ENCODE data around the gene KDM2B.

KDM2B gene

DNA sequence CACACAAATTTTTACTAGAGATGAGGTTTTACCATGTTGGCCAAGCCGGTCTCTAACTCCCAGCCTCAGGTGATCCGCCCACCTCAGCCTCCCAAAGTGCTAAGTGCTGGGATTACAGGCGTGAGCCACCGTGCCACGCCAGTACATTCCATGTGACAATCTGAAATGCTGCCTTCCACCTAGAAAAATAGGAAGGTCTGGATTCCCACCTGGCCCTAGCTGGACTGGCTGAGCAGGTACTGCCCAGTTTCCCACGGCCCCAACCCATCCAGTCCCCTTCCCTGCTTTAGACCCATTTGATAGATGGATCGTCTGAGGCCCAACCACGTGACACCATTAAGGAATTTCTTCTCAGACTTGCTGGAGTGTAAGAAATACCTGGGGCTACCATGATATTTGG is 55.4 kb downstream of the KDM2B start:
- DNase-seq, result no peak

DNA sequence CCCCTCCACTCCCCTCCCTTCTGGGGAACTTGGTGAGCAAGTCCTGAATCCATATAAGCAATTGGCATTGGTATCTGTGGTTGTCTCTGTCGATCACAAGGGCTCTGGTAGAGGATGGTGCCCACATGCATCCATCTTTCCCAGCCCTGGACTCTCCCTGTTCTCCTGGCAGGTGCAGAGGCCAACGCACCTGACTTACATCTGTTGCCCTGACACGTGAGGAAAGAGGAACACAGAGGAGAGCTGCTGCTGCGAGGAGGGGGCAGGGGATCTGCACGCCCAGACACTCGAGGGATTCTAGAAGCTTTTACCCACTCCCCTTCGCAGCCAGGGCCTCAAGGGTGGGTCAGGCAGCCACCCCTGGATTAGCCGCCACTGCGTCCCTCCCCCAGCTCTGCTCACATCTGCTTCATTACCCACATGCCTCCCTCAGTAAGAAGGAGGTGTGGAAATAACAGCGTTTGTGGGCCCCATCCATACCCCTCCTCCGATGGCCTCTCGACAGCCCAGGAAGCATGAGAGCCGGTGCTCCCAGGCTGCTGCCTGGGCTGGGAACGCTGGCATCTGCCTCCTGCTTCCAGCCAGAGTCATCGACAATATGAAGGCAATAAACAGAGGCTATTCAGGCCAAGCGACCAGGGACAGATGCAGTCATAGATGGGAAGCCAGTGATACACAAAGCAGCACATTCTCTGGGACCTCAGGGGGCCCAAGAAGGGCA is 56.5 kb downstream of the KDM2B start:
- DNase-seq, result no peak

DNA sequence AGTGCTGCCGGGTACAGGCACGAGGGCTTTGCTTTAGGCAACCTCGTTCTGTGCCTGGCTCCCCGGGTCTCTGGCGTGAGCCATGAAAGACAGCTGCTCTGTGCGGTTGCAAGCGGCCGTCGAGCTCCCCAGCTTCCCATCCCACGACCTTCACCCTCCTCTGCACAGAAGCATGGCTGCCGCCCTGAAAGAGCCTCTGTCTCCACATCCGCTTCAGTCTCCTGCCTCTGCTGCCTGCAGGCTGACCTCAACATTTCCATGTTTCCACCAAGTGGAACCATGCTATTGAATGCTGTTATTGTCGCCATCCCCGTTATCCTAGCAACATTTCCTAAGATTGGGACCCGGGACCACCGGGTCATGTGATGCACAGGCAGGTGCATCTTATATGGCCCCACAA is 57.1 kb downstream of the KDM2B start:
- DNase-seq, result no peak

DNA sequence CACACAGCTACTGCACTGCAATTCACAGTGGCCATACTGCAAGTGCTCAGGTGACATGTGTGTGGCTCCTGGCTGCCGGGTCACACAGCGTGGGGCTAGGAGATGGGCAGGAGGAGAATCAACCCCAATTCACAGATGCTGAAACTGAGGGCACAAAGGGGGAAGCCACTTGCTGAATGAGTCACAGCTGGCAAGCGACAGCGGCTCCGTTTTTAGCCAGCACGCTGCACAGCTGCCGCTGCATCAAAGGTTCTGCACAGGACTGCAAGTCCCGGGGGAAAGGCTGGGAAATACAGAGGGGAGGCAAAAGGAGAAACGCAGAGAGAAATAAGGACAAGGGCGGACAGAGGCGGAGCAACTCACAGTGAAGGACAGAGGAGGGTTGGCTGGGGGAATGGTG is 57.9 kb downstream of the KDM2B start:
- no peak for DNase-seq

DNA sequence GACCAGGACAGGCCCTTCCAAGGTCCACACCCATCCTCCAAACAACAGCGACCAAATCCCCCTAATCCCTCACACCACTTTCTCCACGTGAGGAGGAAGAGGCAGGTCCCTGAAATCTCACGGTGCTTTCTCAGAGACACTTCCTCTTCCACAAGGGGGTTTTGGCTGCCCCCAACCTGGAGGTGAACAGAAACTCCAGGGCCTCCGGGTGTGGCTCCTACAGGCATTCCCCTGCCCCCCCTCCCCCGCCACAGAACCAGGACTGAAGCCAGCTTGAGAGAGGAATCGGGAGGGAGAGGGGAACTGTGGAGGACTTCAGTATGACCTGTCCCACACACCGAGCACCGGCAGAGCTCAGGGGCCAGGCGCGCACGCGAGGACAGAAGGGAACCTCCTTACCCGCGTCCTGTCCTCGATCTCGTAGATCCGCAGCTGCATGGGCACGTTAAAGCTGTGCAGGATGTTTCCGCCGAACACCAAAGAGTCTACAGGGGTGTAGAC is 60.2 kb downstream of the KDM2B start:
- no peak for DNase-seq

DNA sequence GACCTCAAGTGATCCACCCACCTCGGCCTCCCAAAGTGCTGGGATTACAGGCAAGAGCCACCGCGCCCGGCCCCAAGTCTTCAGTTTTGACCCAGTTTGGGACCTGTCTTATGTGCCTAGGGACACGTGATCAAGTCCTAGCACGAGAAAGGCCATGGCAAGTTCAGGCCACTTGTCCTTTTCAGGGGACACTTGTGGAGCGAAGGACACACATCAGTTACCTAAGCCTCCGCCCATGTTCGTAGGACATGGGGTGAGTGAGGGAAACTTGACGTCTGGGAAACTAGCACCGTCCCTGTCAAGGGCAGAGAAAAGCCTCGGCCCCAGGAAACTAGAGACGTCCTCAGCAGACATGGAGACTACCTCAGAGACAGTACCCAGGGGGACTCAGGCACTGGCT is 60.7 kb downstream of the KDM2B start:
- no peak for DNase-seq

DNA sequence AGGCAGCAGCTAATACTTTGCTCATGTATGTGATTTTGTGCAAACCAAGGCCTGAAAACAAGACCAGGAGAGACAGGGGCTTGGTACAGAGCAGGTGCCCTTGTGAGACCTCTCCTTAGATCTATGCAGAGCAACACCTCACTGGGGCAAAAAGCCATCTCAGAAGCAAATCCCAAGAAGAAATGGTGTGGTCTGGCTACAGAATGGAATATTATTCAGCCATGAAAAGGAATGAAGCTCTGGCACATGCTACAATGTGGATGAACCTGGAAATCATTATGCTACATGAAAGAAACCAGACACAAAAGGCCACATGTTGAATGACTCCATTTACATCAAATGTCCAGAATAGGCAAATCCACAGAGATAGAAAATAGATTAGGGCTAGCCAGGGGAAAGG is 61.6 kb downstream of the KDM2B start:
- no peak for DNase-seq

DNA sequence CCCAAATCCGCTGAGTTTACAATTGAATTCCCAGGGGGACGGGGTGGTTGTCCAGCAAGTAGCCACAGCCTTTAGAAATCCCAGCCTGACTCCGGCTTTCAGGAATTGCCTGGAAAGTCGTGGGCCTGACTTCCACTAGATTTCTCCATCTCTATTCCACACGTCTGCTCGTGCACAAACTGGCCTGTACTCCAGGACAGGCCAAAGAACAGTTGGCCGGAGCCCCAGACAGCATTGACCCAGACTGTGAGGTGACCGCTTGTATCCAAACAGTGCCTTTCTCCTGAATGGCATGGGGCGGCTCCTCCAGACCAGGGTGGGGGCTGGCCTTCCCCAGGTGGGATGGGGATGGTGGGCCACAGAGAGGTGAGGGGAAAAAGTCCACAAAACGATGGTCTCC is 62.2 kb downstream of the KDM2B start:
- no peak for DNase-seq

DNA sequence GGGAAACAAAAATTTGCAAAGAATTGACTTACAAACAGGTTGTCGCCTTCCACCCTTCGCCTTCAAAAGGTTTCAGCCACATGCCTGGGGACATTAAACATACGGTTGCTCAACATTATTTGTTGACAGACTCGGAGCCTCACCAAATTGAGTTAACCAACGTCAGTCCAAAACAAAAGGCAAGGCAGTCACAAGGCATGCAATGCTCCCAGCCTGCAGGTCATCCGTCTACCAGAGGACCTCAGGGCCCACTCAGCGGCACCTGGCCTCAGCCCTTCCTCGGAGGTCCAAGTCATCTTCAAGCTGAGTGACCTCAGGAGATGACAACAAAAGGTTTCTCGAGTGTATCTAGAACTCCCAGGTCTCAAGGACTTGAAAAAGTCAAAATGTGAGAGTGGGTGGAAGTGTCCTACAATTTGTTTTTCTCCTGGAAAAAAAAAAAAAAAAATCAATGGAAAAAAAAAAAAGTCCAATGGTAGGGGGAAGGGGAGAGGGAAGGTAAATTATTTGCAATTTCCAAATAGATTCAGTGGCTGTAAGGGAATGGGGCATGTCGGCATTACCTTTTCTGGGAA is 64.3 kb downstream of the KDM2B start:
- no peak for DNase-seq

DNA sequence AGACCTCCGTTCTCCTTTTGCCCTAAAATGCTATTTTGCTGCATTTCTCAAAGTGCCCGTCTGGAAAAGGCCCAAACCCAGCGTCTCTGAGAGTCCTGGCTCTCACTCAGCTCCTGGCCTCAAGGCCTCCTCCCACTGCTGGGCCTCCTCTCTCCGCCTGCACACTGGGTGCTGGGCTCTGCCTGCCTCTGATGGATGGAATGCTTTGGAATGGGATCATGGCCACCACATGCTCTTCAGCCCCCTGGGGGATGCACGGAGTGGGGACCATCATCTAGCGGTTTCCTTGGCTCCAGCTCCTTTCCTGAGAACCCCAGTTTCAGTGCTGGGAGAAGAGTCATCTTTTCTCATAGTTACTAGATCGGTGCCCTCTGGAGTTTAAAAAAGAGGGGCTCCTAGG is 65.2 kb downstream of the KDM2B start:
- DNase-seq, result no peak

DNA sequence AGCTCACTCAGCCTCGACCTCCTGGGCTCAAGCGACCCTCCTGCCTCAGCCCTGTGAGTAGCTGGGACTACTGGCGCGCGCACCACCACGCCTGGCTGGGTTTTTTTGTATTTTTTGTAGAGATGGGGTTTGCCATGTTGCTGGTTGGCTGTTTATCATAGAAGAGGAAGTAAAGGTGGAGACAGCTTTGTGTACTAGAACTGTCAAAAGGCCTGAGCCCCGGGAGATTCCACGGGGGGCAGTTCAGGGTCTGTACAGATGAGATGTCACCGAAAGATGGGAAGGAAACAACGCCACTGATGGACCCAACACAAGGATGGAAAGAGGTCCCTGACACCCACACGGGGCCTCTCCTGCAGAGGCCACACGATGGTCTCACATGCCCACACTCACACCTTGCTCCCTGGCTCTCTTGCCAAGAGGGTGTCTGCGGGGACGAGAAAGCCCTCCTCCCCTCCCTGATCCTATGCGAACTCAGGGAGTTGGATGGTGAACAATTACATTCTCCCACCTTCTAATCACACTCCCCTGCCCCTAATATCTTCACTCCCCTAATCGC is 66.6 kb downstream of the KDM2B start:
- DNase-seq, result no peak

DNA sequence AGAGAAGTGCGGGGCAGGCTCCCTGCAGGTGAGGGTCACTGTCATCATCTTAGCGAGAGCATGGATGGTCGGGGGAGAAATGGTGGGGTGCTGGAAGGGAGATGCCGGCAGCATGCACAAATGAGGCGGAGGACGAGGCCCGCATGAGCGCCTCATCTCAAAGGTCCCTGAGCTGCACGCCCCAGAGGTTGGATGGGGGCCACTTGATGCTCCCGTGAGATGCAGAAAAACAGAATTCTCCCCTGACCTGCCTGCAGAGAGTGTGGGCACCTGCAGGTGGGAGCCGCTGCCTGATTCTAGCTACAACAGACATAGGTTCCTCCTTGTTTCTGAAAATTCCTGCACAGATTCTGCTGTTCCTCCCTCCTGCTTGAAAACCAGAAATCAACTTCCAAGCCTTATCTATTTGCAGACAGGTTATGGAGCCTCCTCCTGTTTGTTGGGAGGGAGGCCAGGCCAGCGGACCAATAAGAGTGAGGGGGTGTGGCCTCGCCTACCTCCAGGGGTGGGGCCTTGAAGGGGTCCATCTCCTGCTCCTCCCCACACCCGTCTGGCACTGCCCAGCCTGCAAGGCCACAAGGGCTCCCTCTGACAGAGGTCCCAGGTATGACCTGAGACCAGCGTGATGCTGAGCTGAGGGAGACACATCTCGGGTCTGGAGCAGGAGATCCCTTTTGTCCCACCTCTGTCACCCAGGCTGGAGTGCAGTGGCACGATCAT is 67.2 kb downstream of the KDM2B start:
- no peak for DNase-seq

DNA sequence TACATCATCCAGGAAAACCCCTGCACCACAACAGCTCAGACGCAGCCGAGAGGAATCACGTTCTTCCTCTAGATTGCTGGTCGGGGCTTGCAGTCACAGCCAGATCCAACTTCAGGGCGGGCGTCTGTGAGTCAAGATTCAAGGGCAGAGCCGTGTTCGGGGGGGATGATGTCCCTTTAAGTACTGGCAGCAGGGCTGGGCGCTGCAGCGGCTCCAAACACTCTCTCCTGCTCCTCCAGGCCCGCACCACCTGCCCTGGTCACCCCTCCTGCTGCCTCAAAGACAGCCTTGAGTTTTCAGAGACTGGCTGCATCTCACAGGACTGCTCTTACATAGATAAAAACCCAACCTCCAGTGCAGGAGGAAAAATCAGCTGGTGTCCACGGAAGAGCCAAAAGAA is 68.3 kb downstream of the KDM2B start:
- no peak for DNase-seq

DNA sequence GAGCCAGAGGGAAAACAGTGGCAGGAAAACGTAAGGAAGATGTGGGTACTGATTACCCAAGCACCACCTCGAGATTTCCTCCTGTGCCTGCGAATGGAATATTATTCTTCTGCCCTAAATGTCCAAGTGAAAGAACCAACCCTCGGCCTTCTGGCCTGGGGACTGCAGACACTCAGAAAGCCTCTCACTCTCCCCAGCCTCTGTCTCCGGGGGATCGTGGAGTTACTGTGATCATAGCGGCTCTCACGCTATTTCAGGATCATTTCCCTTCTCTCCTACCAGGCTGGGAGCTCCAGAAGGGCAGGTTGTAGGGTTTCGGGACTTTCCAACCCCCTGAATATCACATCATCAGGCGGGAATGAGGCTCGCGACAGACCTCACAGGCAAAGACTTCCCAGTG is 68.9 kb downstream of the KDM2B start:
- no peak for DNase-seq

DNA sequence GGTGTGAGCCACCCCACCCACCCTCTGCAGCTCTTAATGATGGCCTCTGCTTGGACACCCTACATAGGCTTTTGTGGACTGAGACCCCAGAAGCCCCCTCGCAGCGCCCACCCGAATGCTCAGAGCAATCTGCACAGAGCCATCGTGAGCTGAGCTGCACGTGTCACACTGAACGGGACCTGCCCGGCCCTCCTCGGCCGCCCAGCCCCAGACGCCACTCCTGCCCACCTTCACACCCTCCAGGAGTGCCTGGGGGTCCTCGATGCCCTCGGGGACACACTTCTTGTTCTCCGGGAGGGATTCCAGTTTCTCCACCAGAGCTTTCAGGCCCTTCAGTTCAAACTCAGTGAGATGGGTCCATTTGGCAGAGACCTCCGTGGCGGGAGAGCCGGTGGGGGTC is 71.5 kb downstream of the KDM2B start:
- no peak for DNase-seq

DNA sequence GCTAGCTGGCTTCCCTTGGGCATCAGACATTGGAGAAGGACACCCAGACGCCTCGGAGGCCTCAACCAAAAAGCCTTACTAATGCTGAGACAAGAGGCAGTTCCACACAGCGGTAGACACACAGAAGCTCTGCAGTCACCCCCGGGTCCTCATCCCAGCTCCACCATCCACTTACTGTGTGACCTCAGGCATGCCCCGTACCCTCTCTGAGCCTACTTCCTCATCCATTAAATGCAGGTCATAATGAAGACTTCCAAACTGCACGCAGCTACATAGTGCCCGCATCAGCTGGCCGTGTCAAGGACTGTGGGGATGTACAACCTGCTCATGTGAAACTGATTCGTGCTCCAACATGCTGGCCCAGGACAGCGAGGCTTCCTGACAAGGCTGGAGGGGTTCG is 72.3 kb downstream of the KDM2B start:
- DNase-seq, result no peak

DNA sequence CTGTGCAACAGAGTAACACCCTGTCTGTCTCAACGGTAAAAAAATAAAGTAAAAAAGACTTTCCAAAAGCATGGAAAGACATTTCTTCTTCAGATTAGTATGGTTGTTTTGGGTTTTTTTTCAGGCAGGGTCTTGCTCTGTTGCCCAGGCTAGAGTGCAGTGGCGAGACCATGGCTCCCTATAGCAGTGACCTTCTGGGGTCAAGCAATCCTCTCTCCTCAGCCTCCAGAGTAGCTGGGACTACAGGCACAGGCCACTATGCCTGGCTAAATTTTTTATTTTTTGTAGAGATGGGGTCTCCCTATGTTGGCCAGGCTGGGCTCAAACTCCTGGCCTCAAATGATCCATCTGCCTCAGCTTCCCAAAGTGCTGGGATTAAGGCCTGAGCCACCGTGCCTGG is 72.8 kb downstream of the KDM2B start:
- DNase-seq, result no peak

DNA sequence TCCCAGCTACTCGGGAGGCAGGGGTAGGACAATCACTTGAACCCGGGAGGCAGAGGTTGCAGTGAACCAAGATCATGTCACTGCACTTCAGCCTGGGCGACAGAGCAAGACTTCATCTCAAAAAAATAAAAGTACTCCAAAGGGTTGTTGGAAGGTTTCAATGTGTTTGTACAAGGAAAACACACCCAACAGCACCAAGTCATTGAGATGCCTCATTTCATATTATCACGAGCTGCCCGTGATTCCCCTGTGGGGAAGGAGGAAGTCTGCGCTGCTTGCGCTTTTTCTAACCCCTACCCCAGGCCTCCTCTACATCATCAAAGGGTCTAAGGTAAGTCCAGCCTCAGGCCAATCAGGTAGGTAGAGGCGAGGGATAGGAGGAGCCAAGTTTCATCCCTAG is 73.6 kb downstream of the KDM2B start:
- DNase-seq, result no peak

DNA sequence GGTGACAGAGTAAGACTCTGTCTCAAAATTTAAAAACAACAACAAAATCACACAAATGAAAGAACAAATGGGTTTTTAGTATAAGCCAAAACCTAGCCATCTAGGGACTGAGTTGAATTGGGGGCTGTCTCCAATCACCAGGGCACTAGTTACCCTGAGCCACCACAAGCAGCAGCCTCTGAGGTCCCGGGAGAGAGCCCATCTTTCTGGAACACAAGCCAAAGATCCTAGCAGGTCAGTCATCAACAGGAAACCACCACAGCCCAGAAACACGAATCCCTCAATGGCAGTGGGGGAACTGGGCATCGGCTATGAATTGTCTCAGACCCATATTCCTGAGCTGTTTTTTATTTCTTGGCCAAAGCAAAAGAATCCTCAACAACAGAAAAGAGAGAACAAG is 75.3 kb downstream of the KDM2B start:
- DNase-seq, result no peak

DNA sequence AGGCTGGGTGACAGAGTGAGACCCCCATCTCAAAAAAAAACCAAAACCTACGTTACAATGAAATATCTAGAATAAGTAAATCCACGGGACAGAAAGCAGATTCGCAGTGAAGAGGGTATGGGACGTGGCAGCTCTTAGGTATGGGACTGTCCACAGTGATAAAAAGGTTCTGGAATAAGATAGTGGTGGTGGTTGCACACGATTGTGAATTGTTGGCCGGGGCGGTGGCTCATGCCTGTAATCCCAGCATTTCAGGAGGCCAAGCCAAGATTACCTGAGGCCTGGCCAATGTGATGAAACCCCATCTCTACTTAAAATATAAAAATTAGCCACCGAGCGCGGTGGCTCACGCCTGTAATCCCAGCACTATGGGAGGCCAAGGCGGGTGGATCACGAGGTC is 76.3 kb downstream of the KDM2B start:
- DNase-seq, result no peak

DNA sequence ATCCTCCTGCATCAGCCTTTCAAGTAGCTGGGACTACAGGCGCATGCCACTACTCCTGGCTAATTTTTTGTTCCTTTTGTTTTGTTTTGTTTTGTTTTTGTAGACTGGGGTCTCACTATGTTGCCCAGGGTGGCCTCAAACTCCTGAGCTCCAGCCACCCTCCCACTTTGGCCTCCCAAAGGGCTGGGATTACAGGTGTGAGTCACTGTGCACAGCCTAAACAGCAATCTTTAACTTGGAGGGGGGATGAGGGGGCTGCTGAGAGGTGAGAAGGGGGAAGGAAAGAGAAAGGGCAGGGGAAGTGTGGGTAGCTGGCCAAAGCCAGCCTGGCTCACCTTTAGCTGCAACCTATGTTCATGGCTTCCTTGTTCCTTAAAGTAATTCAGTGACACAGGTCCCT is 77.4 kb downstream of the KDM2B start:
- no peak for DNase-seq

DNA sequence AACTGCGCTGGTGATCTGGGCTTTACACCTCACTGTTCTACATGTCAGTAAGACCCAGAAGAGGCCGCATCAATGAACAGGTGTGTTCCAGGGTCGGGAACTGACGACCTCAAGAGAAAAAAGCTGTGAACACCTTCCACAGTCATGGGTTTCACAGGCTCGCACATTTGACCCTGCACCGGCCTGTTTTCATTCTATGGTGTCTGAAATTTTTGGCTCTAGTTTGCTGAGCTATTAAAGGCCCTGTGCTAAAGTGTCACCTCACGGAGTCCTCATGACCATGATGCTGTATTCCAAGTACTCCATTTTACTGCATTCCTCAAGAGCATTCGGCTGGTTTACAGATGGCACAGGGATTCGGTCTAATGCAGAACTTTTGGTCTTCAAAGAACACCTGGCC is 78.9 kb downstream of the KDM2B start:
- no peak for DNase-seq

DNA sequence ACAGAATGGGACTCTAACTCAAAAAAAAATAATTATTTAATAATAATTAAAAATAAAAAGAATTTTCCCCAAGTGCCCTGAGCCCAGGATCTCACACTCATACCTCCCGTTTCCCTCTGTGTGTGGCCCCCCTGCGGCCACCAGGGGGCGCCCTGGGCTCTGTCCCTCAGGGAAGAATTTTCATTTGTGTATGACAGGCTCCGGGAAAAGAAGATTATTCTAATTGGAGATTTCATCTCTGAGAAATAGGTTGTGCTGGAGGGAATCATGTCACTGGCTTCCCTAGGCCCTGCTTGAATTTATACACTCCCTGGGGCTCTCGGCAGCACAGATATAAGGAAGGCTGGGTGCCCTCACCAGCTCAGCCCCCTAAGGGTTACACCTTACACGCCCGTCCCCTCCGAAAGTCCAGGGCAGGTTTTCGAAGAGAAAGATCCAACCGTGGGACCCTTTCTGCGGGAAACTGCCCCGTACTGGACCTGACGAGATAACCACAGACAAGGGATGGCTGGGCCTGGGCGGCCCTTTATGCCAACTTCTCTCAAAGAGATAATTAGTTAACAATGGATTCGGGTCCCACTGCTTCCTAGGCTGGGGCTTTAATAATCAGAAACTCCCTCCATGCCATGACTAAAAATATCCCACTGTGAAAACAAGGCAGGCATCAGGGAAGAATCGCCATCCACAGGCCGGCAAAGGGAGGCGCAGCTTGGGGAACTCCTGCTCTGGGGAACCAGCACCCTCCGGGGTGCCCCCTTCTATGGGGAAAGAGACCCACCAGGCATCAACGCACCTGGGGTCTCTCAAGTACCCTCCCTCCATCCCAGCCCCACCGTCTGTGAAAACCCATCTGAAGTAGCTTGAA is 80.7 kb downstream of the KDM2B start:
- peak; percentile 72 for DNase-seq

Measured in activated naive CD4-positive, alpha-beta T cell treated with anti-CD3 and anti-CD28 coated beads, Interleukin-2, amount 50 U/mL, for 16 hours (primary cell).